AG10803 (cell line): Measurements from ENCODE around the gene CFAP53.
"Not testable (repeated sequence)": the region's sequence is repeated elsewhere in the genome, so short reads cannot be mapped to it uniquely, and the experiment has no call there.

Experiments used
- DNase-seq: peaks from one replicate; pipeline ENCODE4 v3.0.0; 2010; ENCODE audit warnings: low read depth
- H3K4me3 ChIP-seq: 2 replicates; pipeline ENCODE4 v1.5.1; 2011; ENCODE audit warnings: mild to moderate bottlenecking, low read length, control low read depth
- TF ChIP-seq, protein P1 (sequence below): conservative IDR thresholded peaks from 2 replicates; pipeline ENCODE4 v1.5.1; 2011; ENCODE audit warnings: mild to moderate bottlenecking, low read length, control low read depth, inconsistent platforms

Gene CFAP53

DNA sequence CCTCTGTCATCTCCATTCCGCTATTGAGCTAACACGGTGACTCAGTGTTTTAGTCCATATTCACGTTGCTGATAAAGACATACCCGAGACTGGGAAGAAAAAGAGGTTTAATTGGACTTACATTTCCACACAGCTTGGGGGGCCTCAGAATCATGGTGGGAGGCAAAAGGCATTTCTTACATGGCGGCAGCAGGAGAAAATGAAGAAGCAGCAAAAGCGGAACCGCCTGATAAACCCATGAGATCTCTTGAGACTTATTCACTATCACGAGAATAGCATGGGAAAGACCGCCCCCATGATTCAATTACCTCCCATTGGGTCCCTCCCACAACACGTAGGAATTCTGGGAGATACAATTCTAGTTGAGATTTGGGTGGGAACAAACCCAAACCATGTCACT, 43.8 kb upstream of the CFAP53 start:
- DNase-seq, result no peak
- no peak overlapping the region for H3K4me3 ChIP-seq
- TF ChIP-seq, protein P1, sequence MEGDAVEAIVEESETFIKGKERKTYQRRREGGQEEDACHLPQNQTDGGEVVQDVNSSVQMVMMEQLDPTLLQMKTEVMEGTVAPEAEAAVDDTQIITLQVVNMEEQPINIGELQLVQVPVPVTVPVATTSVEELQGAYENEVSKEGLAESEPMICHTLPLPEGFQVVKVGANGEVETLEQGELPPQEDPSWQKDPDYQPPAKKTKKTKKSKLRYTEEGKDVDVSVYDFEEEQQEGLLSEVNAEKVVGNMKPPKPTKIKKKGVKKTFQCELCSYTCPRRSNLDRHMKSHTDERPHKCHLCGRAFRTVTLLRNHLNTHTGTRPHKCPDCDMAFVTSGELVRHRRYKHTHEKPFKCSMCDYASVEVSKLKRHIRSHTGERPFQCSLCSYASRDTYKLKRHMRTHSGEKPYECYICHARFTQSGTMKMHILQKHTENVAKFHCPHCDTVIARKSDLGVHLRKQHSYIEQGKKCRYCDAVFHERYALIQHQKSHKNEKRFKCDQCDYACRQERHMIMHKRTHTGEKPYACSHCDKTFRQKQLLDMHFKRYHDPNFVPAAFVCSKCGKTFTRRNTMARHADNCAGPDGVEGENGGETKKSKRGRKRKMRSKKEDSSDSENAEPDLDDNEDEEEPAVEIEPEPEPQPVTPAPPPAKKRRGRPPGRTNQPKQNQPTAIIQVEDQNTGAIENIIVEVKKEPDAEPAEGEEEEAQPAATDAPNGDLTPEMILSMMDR, result no peak

DNA sequence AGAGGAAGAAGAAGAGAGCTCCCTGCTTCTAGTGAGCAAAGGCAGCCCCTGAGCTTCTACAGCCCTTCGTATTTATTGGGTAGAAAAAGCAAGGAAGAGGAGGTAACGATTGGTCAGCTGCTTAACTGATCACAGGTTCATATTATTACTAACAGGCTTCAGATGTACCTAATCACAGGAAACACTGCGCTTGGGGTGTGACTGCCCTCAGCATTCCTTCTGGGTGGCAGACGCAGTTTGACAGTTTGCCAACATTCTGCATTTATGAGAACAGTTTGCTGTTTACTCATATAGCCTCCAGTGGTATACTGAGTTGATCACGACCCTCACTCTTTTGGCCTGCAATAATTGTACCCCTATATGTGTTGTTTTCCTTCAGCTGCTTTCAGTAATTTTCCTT, 42.6 kb upstream of the CFAP53 start:
- DNase-seq, H3K4me3 ChIP-seq: not testable (repeated sequence)

DNA sequence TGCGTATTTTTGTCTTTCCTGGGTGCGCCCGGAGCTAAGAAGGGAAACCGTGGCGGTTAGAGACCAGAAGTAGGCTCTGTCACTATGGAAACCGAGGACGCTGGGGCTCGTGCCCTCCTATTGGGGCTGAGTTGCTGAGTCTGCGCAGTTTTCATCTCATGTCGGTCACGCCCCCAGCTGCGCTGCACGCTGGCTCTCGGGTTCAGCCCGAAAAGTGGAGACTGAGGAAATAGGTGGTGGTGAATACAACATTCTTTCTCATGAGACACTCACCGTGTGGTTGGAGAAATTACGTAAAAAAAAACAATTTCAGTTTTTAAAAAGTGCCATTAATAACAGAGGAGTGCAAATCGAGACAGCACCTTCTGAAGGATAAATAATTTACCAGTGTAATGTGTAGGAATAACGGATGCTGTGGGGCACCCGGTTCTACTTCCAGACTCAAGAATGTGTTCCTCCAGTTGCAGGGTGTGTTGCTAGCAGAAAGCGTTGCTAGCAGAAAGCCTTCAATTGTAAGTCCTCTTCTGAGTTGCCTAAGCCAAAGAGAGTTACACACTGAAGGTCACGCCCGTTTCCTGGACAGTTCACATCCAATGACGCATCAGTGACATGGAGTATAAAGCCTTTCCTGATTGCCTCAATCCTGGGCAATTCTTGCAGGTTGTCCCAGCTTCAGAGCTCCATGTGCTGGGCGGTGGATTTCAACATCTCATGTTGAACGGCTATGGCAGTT, 41.6 kb upstream of the CFAP53 start:
- peak; percentile 87 for DNase-seq
- TF ChIP-seq, protein P1, result no peak
- peak overlapping the region; percentile 58 for H3K4me3 ChIP-seq

DNA sequence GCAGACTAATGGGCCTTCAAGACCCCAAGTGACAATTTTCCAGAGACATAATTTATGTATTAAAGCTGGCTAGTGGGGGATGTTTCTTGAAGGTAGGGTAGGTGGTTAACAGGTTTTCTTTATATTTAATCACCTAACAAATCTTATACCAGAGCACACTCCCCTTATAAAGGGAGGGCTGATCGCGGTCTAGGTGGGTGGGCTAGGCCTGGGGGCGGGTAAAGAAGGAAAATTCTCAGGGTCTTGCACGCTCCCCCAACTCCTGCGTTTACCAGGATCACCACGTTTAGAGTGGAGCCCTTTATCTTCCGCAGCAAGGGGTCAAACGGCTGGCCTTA, 41.1 kb upstream of the CFAP53 start:
- TF ChIP-seq, protein P1, result no peak
- peak overlapping the region; percentile 58 for H3K4me3 ChIP-seq
- no peak for DNase-seq

DNA sequence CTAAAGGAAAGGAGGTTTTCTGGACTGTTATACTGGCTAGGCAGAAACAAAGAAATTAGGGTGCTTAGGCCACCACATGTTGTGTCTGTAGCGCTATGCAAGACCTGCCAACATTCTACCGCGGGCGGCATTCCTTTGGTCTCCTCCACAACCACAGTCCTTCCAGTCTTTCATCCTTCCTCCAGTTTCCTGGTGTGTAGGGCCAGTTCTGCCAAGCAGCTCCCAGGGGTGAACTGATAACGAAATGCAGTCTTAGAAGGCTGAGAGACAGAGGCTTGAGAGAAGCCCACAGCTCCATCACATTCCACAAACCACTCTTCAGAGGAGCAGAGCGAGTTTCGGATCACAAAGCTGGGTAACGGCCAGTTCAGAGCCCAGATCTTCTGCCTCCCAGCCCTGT, 40.6 kb upstream of the CFAP53 start:
- no peak overlapping the region; the same call in 1 of the 2 replicates for H3K4me3 ChIP-seq
- TF ChIP-seq, protein P1, result no peak
- DNase-seq, result peak; percentile 58

DNA sequence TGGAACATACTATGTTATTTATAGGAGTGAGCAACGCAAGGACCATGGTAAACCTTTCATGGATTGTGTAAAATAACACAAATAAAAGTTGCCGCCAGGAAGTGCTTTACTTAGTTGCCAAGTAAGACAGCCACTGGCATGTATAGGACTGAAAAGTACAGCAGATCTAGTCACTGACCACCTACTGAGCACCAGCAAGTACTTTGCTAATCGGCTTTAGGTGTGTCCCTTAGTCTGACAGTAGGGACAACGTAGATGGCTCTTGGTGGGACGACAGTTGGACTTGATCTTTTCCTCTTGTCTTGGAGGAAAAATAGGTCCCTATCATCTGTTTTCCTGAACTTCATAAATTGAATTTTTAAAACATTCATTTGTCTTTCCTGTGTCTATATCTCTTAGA, 34.8 kb upstream of the CFAP53 start:
- TF ChIP-seq, protein P1, result no peak
- no peak for DNase-seq
- no peak overlapping the region for H3K4me3 ChIP-seq

DNA sequence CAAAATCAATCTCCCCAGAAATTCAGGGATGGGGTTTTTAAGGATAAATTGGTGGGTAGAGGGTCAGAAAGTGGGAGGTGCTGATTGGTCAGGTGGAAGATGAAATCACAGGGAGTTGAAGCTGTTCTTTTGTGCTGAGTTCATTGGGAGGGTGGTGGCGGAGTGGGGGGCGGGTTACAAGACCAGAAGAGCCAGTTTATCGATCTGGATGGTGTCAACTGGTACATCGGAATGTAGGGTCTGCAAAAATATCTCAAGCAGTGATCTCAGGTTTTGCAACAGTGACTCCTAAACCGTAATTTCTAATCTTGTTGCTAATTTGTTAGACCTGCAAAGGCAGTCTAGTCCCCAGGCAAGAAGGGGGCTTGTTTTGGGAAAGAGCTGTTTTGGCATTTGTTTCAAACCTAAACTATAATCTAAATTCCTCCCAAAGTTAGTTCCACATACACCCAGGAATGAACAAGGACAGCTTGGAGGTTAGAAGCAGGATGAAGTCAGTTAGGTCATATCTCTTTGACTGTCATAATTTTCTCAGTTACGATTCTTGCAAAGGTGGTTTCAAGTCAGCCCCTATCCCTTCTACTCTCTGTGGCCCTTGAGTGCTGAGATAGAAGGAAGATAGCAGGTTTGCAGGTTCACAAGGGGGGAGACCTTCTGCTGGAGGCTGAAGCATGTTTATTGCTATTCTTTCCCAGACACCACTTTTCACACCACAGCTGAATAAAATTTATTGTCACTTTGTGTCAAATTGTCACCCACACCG, 33.5 kb upstream of the CFAP53 start:
- TF ChIP-seq, protein P1, result no peak
- H3K4me3 ChIP-seq, result no peak overlapping the region
- no peak for DNase-seq
